ENCODE measurements around the gene FBRS. TPM values are rescaled to one million over a fixed set of nuclear protein-coding genes. Genes with fewer than 3 reads are reported as not detected.

The FBRS gene
- total RNA-seq, 1 donor from 2014 or later = 17.3 TPM

- DNase-seq = no peak
Observed at GRCh38 chr16:30644334-30644830, 13.8 kb upstream of the FBRS start.

- no peak for DNase-seq
Observed at GRCh38 chr16:30645727-30646126, 12.5 kb upstream of the FBRS start.

GRCh38 chr16:30647274-30647571, 11.0 kb upstream of the FBRS start:
- no peak for DNase-seq

- no peak for DNase-seq
Observed at GRCh38 chr16:30649725-30650368, 8.4 kb upstream of the FBRS start.

GRCh38 chr16:30650369-30651123, 7.7 kb upstream of the FBRS start, which contains the start of gene PRR14:
Gene PRR14 (plus strand): TSS chr16:30650960. CDS start chr16:30651646, 686 bp downstream.
- DNase-seq = peak; percentile 99

- no peak for DNase-seq
Observed at GRCh38 chr16:30651124-30652004, 6.9 kb upstream of the FBRS start.

- DNase-seq = no peak
Observed at GRCh38 chr16:30652005-30652296, 6.3 kb upstream of the FBRS start.

GRCh38 chr16:30652718-30653117, 5.5 kb upstream of the FBRS start:
- no peak for DNase-seq

GRCh38 chr16:30654856-30655255, 3.4 kb upstream of the FBRS start:
- DNase-seq = no peak

- no peak for DNase-seq
Observed at GRCh38 chr16:30655815-30656347, 2.4 kb upstream of the FBRS start.

- DNase-seq = no peak
Observed at GRCh38 chr16:30656388-30656787, 1.8 kb upstream of the FBRS start.

- no peak for DNase-seq
Observed at GRCh38 chr16:30656974-30657865, 1.0 kb upstream of the FBRS start.

- peak; percentile 97 for DNase-seq
Observed at GRCh38 chr16:30658731-30659506, 688 bp downstream of the FBRS start.

GRCh38 chr16:30659507-30660423, 1.5 kb downstream of the FBRS start:
- no peak for DNase-seq

- no peak for DNase-seq
Observed at GRCh38 chr16:30660424-30661261, 2.4 kb downstream of the FBRS start.

GRCh38 chr16:30662449-30662848, 4.2 kb downstream of the FBRS start:
- no peak for DNase-seq

GRCh38 chr16:30663038-30663437, 4.8 kb downstream of the FBRS start:
- no peak for DNase-seq

GRCh38 chr16:30663820-30664219, 5.6 kb downstream of the FBRS start:
- no peak for DNase-seq

- no peak for DNase-seq
Observed at GRCh38 chr16:30664616-30665109, 6.4 kb downstream of the FBRS start.
